H9 (cell line): ENCODE measurements around the gene CAMP. TPM values are rescaled to one million over a fixed set of nuclear protein-coding genes. Genes with fewer than 3 reads are reported as not detected.

Source experiments
- DNase-seq: peaks from one replicate; pipeline ENCODE4 v3.0.0-alpha.2; 2017
- H2AFZ ChIP-seq: one replicate; pipeline ENCODE4 v1.6.1; 2013; ENCODE audit warnings: mild to moderate bottlenecking, low read length, control low read depth, moderate library complexity
- H2AK5ac ChIP-seq: 2 replicates; pipeline ENCODE4 v1.6.1; 2013; ENCODE audit warnings: low read length, control low read depth, mixed read lengths; ENCODE audit not compliant: insufficient read length
- H2BK120ac ChIP-seq: one replicate; pipeline ENCODE4 v1.6.1; 2013; ENCODE audit warnings: low read depth, mild to moderate bottlenecking, low read length, control low read depth, inconsistent platforms; ENCODE audit not compliant: poor library complexity, severe bottlenecking
- H2BK12ac ChIP-seq: 2 replicates; pipeline ENCODE4 v1.6.1; 2013; ENCODE audit warnings: low read length, control low read depth, mixed read lengths, low read depth; ENCODE audit not compliant: insufficient read length
- H2BK15ac ChIP-seq: 2 replicates; pipeline ENCODE4 v1.6.1; 2013; ENCODE audit warnings: low read depth, low read length, control low read depth
- H2BK20ac ChIP-seq: one replicate; pipeline ENCODE4 v1.6.1; 2013; ENCODE audit warnings: low read depth, mild to moderate bottlenecking, low read length, control low read depth, inconsistent platforms; ENCODE audit not compliant: poor library complexity, severe bottlenecking
- H2BK5ac ChIP-seq: 2 replicates; pipeline ENCODE4 v1.6.1; 2013; ENCODE audit warnings: low read length, control low read depth, mixed read lengths; ENCODE audit not compliant: insufficient read length
- H3K14ac ChIP-seq: 2 replicates; pipeline ENCODE4 v1.6.1; 2013; ENCODE audit warnings: low read length, control low read depth; ENCODE audit not compliant: insufficient read depth
- H3K18ac ChIP-seq: 2 replicates; pipeline ENCODE4 v1.6.1; 2013; ENCODE audit warnings: low read depth, mild to moderate bottlenecking, mixed read lengths, low read length, control low read depth; ENCODE audit not compliant: insufficient read length
- H3K23ac ChIP-seq: 2 replicates; pipeline ENCODE4 v1.6.1; 2013; ENCODE audit warnings: low read length, control low read depth, mixed read lengths, low read depth; ENCODE audit not compliant: insufficient read length
- H3K23me2 ChIP-seq: 2 replicates; pipeline ENCODE4 v1.6.1; 2013; ENCODE audit warnings: low read depth, mild to moderate bottlenecking, mixed read lengths, low read length, control low read depth; ENCODE audit not compliant: insufficient read length, poor library complexity, severe bottlenecking
- H3K27ac ChIP-seq: 2 replicates; pipeline ENCODE4 v1.5.1; 2013; ENCODE audit warnings: low read length, control low read depth, mixed read lengths, low read depth; ENCODE audit not compliant: insufficient read length
- H3K27me3 ChIP-seq: 2 replicates; pipeline ENCODE4 v1.6.1; 2013; ENCODE audit warnings: low read length, control low read depth, inconsistent platforms; ENCODE audit not compliant: insufficient read depth
- H3K4ac ChIP-seq: 2 replicates; pipeline ENCODE4 v1.6.1; 2013; ENCODE audit warnings: low read depth, mild to moderate bottlenecking, control low read depth, inconsistent platforms, low read length, moderate library complexity
- H3K4me1 ChIP-seq: 2 replicates; pipeline ENCODE4 v1.6.1; 2013; ENCODE audit warnings: low read length, control low read depth, inconsistent platforms; ENCODE audit not compliant: insufficient read depth
- H3K4me2 ChIP-seq: 2 replicates; pipeline ENCODE4 v1.6.1; 2013; ENCODE audit warnings: low read length, control low read depth, mixed read lengths; ENCODE audit not compliant: insufficient read length, insufficient read depth
- H3K56ac ChIP-seq: 2 replicates; pipeline ENCODE4 v1.6.1; 2013; ENCODE audit warnings: low read depth, mild to moderate bottlenecking, mixed read lengths, low read length, control low read depth; ENCODE audit not compliant: insufficient read length
- H3K79me1 ChIP-seq: 2 replicates; pipeline ENCODE4 v1.6.1; 2013; ENCODE audit warnings: low read depth, mild to moderate bottlenecking, moderate library complexity, low read length, control low read depth, inconsistent platforms; ENCODE audit not compliant: insufficient read depth, poor library complexity, severe bottlenecking
- H3K79me2 ChIP-seq: 2 replicates; pipeline ENCODE4 v1.6.1; 2013; ENCODE audit warnings: low read length, control low read depth, inconsistent platforms; ENCODE audit not compliant: insufficient read depth
- H3K9ac ChIP-seq: 2 replicates; pipeline ENCODE4 v1.6.1; 2013; ENCODE audit warnings: low read length, control low read depth, mixed read lengths; ENCODE audit not compliant: insufficient read length; ENCODE audit errors: extremely low read depth
- H3K9me3 ChIP-seq: one replicate; pipeline ENCODE4 v1.6.1; 2013; ENCODE audit warnings: low read depth, low read length, inconsistent platforms; ENCODE audit not compliant: control insufficient read depth
- H3T11ph ChIP-seq: one replicate; pipeline ENCODE4 v1.6.1; 2013; ENCODE audit warnings: mild to moderate bottlenecking, low read length, control low read depth, inconsistent platforms
- H4K20me1 ChIP-seq: one replicate; pipeline ENCODE4 v1.6.1; 2013; ENCODE audit not compliant: control insufficient read depth, insufficient read length, insufficient read depth
- H4K5ac ChIP-seq: 2 replicates; pipeline ENCODE4 v1.6.1; 2013; ENCODE audit warnings: low read depth, mild to moderate bottlenecking, mixed read lengths, low read length, control low read depth; ENCODE audit not compliant: insufficient read length
- H4K8ac ChIP-seq: replicated peaks from 2 replicates; pipeline ENCODE4 v1.6.1; 2013; ENCODE audit warnings: low read length, control low read depth, mixed read lengths, low read depth; ENCODE audit not compliant: insufficient read length
- H4K91ac ChIP-seq: 2 replicates; pipeline ENCODE4 v1.6.1; 2013; ENCODE audit warnings: low read depth, mild to moderate bottlenecking, moderate library complexity, mixed read lengths, low read length, control low read depth; ENCODE audit not compliant: insufficient read length
- H3K27ac Mint-ChIP-seq, 3 experiments: 2 replicates in 2 of 3; 3 replicates in 1 of 3; pipeline ENCODE4 v1.8.0; 2020 to 2021; ENCODE audit warnings: mixed read lengths in 3 of 3, mild to moderate bottlenecking in 1 of 3, moderate library complexity in 1 of 3
- H3K27me3 Mint-ChIP-seq: 2 replicates; pipeline ENCODE4 v1.8.0; 2021; ENCODE audit warnings: low read depth, mild to moderate bottlenecking, moderate library complexity, mixed read lengths
- H3K36me3 Mint-ChIP-seq, 3 experiments: 2 replicates in 2 of 3; 3 replicates in 1 of 3; pipeline ENCODE4 v1.8.0; 2020 to 2021; ENCODE audit warnings: low read depth in 3 of 3, mixed read lengths in 3 of 3; ENCODE audit not compliant: insufficient read depth in 1 of 3
- H3K4me1 Mint-ChIP-seq, 2 experiments: 2 replicates each; pipeline ENCODE4 v1.8.0; 2020; ENCODE audit warnings: mixed read lengths in 2 of 2
- H3K4me3 Mint-ChIP-seq, 2 experiments: 2 replicates in 1 of 2; 3 replicates in 1 of 2; pipeline ENCODE4 v1.8.0; 2020 to 2021; ENCODE audit warnings: mild to moderate bottlenecking in 2 of 2, mixed read lengths in 2 of 2, moderate library complexity in 1 of 2
- H3K9me3 Mint-ChIP-seq, 2 experiments: 2 replicates in 1 of 2; 3 replicates in 1 of 2; pipeline ENCODE4 v1.8.0; 2020; ENCODE audit warnings: mild to moderate bottlenecking in 2 of 2, mixed read lengths in 2 of 2, moderate library complexity in 1 of 2
- WGBS: extraction: QIAGEN DNeasy Blood & Tissue Kit; methylation state at CpG from one replicate; pipeline ENCODE4 v1.1.7; 2013; ENCODE audit warnings: missing lambda C conversion rate, low lambda C conversion rate, mixed read lengths; ENCODE audit not compliant: insufficient read length; ENCODE audit errors: extremely low coverage; 5-methylcytosine and 5-hydroxymethylcytosine counted together
- total RNA-seq: library from RNA; stranded (reverse); gene quantifications from 2 replicates; pipeline ENCODE4 v1.2.1, GENCODE V29; 2021
- TF ChIP-seq, protein P1 (sequence below): fragments of 200-600 bp; sonication (generic); conservative IDR thresholded peaks from 3 replicates; pipeline ENCODE4 v1.8.0; 2021; ENCODE audit warnings: antibody characterized with exemption, mild to moderate bottlenecking

CAMP gene
- total RNA-seq, 1 experiment from 2014 or later = not detected

DNA sequence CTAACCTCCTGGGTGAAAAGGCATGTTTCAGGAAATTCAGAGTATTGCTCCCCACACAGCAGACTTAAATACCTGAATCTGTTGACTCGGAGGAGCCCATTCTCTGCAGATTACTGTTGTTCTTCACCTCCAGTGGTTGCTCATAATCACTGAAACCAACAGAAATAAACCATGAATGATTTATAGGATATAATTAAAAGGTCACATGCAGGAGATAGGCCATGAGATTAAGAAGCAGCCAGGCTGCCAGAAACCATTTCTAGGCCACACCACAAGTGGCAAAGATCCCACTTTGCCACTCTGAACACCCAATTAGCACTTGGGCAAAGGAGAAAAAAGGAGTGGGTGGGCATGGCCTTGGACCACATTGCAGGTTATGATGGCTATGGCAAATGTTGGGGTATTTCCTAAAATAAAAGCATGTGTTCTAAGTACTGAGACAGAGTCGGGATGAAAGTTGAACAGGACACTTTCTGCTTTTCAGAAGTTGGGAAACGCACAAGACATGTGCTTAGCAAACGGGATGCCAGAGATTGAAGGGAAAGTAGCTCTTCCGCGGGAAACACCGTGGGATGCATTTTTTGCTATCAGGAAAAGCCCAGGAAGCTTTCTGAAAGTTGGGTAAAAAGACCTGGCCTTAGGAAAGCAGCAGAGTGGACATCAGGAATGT is 36.5 kb upstream of the CAMP start:
- no peak overlapping the region for H3K27ac ChIP-seq

More for the DNA sequence above, 36.5 kb upstream of the CAMP start:
- H4K5ac ChIP-seq = no peak overlapping the region
- peak overlapping the region; percentile 32 to 97 (median 90); a peak in 5 of 7 replicates for H3K27ac Mint-ChIP-seq
- peaks cover 7% of the 10 kb centered on the region; the same call in 1 of the 2 replicates for H3K4me1 ChIP-seq
- WGBS = no CpG with 5 or more reads among the region's 7 CpGs
- no peaks in the 10 kb centered on the region for H3K27me3 ChIP-seq
- no peak overlapping the region for H2BK120ac ChIP-seq
- H3K27me3 Mint-ChIP-seq = no peaks in the 10 kb centered on the region
- peaks cover 17% of the 10 kb centered on the region for H3K79me2 ChIP-seq
- no peak overlapping the region for H3T11ph ChIP-seq
- no peak overlapping the region for H3K56ac ChIP-seq
- peaks cover 9% of the 10 kb centered on the region for H3K23me2 ChIP-seq
- no peak overlapping the region for H2AFZ ChIP-seq
- TF ChIP-seq, protein P1, sequence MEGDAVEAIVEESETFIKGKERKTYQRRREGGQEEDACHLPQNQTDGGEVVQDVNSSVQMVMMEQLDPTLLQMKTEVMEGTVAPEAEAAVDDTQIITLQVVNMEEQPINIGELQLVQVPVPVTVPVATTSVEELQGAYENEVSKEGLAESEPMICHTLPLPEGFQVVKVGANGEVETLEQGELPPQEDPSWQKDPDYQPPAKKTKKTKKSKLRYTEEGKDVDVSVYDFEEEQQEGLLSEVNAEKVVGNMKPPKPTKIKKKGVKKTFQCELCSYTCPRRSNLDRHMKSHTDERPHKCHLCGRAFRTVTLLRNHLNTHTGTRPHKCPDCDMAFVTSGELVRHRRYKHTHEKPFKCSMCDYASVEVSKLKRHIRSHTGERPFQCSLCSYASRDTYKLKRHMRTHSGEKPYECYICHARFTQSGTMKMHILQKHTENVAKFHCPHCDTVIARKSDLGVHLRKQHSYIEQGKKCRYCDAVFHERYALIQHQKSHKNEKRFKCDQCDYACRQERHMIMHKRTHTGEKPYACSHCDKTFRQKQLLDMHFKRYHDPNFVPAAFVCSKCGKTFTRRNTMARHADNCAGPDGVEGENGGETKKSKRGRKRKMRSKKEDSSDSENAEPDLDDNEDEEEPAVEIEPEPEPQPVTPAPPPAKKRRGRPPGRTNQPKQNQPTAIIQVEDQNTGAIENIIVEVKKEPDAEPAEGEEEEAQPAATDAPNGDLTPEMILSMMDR = no peak
- no peaks in the 10 kb centered on the region for H4K20me1 ChIP-seq
- 0 out of 2 replicates have a peak overlapping the region, but pooled peaks have one; percentile 0 for H3K14ac ChIP-seq
- no peaks in the 10 kb centered on the region for H3K9me3 Mint-ChIP-seq
- no peaks in the 10 kb centered on the region for H3K9me3 ChIP-seq
- no peak overlapping the region for H2BK12ac ChIP-seq
- H4K91ac ChIP-seq = no peak overlapping the region
- peaks cover 37 to 42% of the 10 kb centered on the region in 2 experiments for H3K4me1 Mint-ChIP-seq
- H2AK5ac ChIP-seq = no peak overlapping the region
- H3K4ac ChIP-seq = no peak overlapping the region
- H3K79me1 ChIP-seq = peaks cover 11% of the 10 kb centered on the region
- DNase-seq = no peak
- peaks cover 47 to 56% (median 54%) of the 10 kb centered on the region in 3 experiments for H3K36me3 Mint-ChIP-seq
- H3K4me3 Mint-ChIP-seq = peak overlapping the region; percentile 91 to 97
- H3K4me2 ChIP-seq = peak overlapping the region; percentile 93
- H2BK5ac ChIP-seq = no peak overlapping the region
- no peak overlapping the region for H3K23ac ChIP-seq
- no peak overlapping the region for H4K8ac ChIP-seq
- no peak overlapping the region for H3K18ac ChIP-seq
- H2BK20ac ChIP-seq = no peak overlapping the region
- H3K9ac ChIP-seq = peak overlapping the region; percentile 91
- no peak overlapping the region for H2BK15ac ChIP-seq
